Fibroblast of pulmonary artery (primary cell): ENCODE data around the gene KIF17.
A peak's percentile ranks its signal among the peaks of the same experiment; 100 is the strongest.

Experiments
- DNase-seq: peaks from one replicate; pipeline ENCODE4 v3.0.0-alpha.2; 2010; ENCODE audit warnings: low read depth
- H3K4me3 ChIP-seq: replicated peaks from 2 replicates; pipeline ENCODE4 v1.5.1; 2011; ENCODE audit warnings: low read depth, mild to moderate bottlenecking, control low read depth, low read length, moderate library complexity
- CTCF ChIP-seq: IDR thresholded peaks from 2 replicates; pipeline ENCODE4 v1.5.1; 2011; ENCODE audit warnings: mild to moderate bottlenecking, control low read depth, low read length, inconsistent platforms; ENCODE audit errors: missing control alignments

The KIF17 gene

DNA sequence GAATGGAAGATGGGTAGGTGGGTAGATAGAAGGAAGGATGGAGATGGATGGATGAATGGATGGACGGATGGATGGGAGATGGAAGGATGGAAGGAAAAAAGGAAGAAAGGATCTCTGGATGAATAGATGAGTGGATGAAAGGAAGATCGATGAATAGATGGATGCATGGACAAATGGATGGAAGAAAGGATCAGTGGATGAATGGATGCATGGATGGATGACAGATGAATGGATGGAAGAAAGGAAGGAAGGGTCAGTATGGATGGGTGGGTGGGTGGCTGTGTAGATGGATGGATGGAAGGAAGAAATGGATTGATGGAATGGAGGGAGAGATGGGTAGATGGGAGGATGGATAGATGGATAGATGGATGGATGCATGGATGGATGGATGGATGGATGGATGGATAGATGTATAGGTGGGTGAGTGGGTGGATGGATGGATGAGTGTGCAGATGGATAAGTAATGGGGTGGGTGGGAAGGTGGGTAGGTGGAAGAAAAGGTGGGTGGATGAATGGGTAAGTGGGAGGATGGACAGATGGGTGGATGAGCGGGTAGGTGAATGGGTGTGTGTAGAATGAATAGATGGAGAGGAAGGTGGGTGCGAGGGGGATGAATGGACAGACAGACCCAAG is 14.6 kb downstream of the KIF17 start:
- no peak for DNase-seq
- H3K4me3 ChIP-seq, result no peak overlapping the region
- TF ChIP-seq CTCF, result no peak

- DNase-seq, result peak; percentile 50
- peak; percentile 55 for TF ChIP-seq CTCF
- no peak overlapping the region for H3K4me3 ChIP-seq
These were observed 15.4 kb downstream of the KIF17 start for GRCh38 chr1:20702416-20702815.

- no peak for DNase-seq
- no peak for TF ChIP-seq CTCF
- H3K4me3 ChIP-seq, result no peak overlapping the region
These were observed 16.0 kb downstream of the KIF17 start for GRCh38 chr1:20701847-20702246.

DNA sequence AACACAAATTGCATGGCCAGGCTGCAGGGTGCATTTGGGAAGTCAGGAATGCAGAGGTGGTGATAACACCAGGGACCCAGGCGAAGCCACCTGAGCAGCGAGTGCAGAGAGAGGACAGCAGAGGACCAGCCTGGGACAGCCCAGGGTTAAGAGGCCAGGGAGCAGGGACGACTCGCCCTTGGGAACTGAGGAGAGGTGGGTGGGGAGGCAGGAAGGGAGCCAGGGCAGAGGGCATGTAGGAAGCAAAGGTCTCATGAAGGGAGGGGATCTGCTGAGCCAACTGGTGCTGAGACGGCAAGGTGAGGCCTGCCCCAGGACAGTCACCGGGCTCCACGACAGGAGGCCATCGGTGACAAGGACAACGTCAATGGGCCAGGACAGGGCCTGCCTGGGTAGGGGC is 16.4 kb downstream of the KIF17 start:
- no peak for TF ChIP-seq CTCF

GRCh38 chr1:20700636-20701215 is 17.1 kb downstream of the KIF17 start:
- H3K4me3 ChIP-seq, result no peak overlapping the region
- no peak for DNase-seq
- no peak for TF ChIP-seq CTCF

More for the DNA sequence above, 16.4 kb downstream of the KIF17 start:
- H3K4me3 ChIP-seq, result no peak overlapping the region
- no peak for DNase-seq

GRCh38 chr1:20699558-20699957 is 18.2 kb downstream of the KIF17 start:
- TF ChIP-seq CTCF, result no peak
- DNase-seq, result no peak

More at GRCh38 chr1:20699558-20699957, 18.2 kb downstream of the KIF17 start:
- H3K4me3 ChIP-seq, result no peak overlapping the region
